NCI-H524 (cell line): ENCODE data around the gene HOGA1.

Source experiments
- DNase-seq, 2 experiments: peaks; one replicate each; lab custom pipeline; 2025; lab: John Stamatoyannopoulos, UW

The HOGA1 gene

DNA sequence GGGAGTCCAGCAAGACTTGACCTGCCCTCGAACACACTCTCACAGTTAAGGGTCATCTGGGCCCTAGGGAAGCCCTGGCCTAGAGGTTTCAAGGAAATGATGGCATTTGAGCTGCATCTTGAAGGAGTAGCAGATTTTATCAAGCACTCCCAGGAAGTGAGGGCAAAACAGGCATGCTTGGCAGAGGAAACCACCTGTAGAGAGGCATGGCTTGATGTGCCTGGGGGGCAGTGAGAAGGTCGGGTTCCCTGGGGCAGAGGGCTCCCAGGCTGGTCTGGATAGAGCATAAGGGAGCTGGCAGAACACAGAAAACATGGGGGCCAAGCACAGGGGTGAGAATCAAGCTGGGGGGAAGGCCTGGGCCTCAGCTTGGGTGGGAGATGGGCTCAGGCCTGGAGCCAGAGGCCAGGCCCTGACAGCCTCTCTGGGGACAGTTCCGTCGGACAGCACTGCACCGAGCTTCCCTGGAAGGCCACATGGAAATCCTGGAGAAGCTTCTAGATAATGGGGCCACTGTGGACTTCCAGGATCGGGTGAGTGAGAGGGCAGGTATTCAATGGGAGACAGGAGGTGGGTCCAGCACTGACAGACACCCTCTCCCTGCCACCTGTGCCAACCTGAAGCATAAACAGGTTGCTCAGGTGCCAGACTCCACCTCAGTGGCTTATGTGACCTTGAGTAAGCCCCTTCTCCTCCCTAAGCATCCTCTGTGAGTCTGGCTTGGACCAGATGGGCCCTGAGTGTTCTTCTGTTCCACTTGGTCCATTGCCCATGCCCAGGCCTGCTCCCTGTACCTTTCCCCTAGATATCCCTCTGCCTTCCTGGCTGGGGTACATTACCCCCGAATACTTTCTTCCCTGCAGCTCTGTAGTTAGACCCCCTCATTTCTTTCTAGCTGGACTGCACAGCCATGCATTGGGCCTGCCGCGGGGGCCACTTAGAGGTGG is 3.5 kb upstream of the HOGA1 start:
- DNase-seq: no peak

DNA sequence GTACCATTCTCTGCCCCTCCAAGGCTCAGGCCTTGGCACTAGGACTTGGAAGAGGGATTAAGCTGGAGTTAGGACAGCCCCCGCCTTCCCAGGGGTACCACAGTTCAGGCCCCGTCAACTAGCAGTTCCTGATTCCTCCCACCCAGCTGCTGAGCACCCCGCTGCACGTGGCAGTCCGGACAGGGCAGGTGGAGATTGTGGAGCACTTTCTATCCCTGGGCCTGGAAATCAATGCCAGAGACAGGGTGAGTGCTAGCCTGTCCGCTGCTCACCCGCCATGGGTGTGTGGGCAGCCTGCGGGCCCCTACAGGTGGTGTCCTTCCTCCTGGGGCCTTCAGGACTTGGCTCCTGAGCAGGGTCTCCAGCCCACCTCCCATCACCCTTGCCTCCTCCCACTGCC is 2.0 kb upstream of the HOGA1 start:
- DNase-seq: no peak

DNA sequence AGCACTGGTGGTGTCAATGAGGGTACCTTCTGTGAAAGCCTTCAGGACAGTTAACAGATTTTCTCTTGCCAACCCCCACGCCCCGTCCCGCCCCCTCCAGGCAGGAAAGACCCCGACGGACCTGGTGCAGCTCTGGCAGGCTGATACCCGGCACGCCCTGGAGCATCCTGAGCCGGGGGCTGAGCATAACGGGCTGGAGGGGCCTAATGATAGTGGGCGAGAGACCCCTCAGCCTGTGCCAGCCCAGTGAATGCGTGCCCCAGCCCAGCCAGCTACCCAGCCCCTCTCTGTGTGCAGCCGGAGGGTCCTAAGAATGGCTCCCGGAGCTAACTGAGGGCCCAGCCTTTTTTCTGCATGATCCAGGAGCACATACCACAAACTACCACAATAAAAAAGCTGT is 713 bp upstream of the HOGA1 start:
- no peak for DNase-seq

- no peak for DNase-seq
Measured at GRCh38 chr10:97584798-97585438, 729 bp downstream of the HOGA1 start.

DNA sequence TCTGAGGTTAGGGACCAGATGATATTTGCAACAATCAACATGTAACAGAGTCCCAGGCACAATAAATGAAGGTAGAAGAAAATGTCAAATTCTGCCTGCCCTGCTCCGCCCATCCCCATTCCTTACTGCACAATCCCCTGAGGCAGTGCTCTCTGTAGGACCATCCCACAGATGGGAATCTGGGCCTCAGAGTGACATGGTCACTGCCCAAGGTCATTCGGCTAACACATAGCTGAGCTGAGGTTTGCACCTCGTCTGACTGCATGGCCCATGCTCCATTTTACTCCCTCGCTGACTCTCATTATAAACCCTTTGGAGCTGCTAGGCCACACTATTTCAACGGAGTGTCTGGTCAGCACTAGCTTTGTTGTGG is 1.2 kb downstream of the HOGA1 start:
- DNase-seq: no peak

DNA sequence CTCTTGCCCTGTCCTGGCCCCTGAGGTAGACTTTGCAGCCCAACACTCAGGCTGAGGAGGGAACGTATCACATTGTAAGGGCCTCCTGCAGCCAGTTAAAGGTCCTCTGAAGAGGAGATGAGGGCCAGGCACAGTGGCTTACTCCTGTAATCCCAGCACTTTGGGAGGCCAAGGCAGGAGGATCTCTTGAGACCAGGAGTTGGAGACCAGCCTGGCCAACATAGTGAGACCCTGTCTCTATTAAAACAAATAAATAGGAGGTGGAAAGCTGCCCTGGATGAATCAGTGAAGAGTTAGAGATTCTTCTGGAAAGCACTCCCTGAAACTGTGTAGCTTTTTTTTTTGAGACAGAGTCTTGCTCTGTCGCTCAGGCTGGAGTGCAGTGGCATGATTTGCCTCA is 3.0 kb downstream of the HOGA1 start:
- DNase-seq: no peak

DNA sequence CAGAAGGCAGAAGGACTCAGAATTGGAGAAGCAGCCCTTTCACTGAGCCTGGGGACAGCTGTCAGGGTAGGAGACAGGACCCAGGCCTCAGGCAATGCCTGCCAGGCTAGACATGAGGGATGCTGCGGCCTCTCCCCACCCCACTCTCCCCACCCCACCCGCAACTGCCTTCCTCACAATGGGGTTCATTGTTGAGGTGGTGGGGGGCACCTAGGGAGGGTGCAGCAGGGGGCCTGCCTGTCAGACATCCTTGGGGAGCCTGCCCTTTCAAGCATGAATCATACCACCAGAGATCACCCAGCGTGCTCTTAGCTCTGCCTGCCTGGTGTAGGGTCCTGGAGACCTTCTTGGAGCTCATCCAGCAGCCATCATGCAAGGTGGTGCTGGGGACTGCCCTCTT is 5.3 kb downstream of the HOGA1 start, which contains the start of gene C10orf62:
C10orf62 (plus strand) TSS at position 243 of the 400 bp plus-strand sequence. CDS start 177 bp downstream, outside the sequence.
- DNase-seq: no peak

DNA sequence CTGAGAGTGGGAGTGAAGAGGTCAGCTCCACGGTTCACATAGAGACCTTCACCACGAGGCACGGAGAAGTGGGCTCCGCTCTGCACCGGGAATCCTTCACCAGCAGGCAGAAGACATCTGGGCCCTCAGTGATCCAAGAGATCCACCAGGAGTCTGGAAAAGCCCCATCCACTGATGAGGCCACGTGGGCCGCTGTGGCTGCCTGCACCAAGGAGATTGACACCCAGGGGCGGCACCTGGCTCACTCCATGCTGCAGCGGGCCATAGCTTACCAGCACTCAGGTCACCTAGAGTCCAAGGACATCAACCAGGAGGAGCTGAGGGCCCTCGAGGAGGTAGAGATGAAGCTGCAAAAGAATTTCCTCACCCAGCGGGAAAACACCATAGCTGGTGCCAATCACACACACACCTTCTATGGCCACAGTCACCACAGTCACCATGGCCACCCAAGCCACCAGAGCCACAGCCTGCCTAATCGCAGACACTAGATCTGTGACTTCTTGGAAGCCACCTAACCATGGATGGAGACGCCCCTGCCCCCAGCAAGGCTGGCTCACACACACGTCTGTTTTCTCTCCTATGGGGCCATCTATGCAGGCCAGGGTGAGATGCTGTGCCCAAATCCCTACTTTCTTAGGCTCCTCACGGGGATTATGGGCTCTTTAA is 6.0 kb downstream of the HOGA1 start:
- DNase-seq: no peak

GRCh38 chr10:97590748-97591495 is 6.7 kb downstream of the HOGA1 start:
- DNase-seq: peak in 1 of 2 experiments; percentile 2

GRCh38 chr10:97593421-97593820 is 9.2 kb downstream of the HOGA1 start:
- no peak for DNase-seq

DNA sequence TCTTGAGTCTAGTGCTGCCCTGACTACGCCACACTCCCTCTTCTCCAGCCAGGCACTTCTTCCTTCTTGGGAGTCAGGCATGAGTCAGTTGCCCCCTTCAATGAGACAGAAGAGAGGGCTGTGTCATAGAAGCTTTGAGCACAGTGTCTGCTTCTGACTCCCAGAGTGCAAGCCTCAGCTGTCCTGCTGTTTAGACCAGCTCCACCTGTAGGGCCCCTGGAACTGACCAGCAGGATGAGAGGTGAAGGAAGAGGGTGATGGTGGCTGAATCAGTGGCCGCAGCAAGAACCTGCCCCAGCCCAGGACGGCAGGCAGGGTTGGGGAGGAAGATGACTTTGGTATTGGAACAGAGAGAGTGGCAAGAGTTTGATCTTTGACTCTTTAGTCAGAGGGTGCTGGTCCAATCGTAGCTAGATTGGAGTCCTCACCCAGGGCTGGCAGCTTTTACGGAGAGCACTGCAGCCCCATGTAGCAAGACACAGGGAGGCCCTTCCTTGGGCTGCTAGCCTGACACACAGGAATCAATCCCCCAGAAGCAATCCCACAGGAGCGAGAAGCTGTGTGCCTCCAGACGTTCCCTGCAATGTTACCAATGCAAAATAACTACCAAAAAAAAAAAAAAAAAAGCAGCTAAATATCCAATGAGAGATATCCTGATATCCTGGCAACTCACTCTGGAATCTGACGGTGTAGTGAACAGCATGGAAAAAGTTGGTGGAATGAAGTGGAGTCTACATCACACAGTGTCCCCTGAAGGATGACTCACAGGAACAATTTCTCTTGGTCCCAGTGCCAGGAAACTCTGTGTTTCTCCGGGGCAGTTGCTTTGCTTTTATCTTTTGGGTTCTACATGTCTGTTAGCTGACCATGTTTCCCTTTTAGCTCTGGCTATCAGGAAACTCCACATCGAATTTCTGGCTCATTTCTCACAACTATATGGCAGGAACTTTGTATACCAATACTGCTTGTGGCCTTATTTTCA is 12.2 kb downstream of the HOGA1 start:
- no peak for DNase-seq

DNA sequence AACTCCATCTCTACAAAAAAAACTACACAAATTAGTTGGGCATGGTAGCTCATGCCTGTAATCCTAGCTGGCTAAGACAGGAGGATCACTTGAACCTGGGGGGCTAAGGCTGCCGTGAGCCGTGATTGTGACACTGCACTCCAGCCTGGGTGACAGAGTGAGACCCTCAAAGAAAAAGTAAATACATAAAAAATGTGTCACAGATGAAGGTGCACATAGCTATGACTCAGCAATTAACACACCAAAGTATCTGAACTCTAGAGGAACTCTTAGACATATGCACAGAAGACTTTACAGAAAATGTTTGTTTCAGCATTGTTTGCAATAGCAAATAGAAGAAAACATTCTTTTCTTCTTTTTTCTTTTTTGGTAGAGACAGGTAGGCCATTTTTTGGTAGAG is 13.6 kb downstream of the HOGA1 start:
- no peak for DNase-seq

GRCh38 chr10:97598407-97599271 is 14.4 kb downstream of the HOGA1 start:
- DNase-seq: no peak

DNA sequence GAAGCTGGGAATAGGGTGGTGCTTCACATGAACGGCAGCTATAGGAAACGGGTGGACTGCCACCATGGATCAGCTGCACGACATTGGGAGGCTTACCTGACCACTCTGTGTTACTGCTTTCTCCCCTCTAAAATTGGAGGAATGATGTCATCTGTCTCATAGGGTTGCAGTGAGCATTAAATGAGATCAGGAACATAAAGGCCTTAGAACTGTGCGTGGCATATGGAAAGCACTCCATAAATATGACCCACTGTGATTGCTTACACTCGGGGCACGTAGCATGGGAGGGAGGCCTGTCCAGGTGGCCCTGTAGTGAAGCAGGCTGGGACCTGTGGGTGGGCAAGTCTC is 15.1 kb downstream of the HOGA1 start:
- no peak for DNase-seq

- DNase-seq: no peak
Measured at GRCh38 chr10:97600616-97601015, 16.4 kb downstream of the HOGA1 start.

DNA sequence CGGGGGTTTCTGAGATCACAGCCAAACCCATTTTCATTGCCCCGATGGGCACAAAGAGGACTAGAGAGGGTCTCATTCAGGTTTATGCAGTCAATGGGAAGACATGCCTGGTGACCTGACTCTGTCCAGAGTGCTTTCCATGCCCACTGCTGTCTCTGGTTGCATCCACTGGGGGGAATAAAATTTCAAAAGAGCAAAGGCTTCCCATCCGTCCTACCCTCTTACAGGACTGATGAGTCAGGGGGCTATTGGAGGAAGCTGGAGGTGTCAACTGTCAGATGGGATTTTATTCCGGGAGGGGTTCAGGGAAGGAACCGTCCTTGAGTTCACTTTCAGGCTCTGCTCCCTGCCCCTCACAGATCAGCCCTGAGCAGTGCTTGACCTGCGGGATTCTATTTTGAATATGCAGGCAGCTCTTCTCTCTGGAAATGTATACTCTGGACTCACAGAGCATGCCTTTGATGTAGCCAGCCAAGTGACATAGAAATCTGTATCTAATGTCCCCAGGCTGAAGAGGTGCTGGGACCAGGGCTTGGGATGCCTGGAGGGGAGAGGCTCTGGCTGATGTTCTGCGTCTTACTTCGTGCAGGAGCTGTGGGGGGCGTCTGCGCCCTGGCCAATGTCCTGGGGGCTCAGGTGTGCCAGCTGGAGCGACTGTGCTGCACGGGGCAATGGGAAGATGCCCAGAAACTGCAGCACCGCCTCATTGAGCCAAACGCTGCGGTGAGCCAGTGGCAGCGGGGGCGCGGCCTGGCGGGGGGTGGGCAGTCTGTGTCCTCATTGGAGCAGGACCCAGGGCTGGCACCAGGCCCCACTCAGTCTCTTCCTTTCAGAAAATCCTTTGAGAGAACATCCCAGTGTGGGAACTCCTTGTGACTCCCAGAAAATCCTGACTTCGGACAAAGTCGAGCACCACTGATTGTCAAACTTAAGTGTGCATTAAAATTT is 17.4 kb downstream of the HOGA1 start:
- DNase-seq: no peak

- DNase-seq: no peak
Measured at GRCh38 chr10:97607095-97607636, 23.0 kb downstream of the HOGA1 start.

- no peak for DNase-seq
Measured at GRCh38 chr10:97608991-97609561, 24.9 kb downstream of the HOGA1 start.
